Astrocyte of the spinal cord (primary cell): ENCODE results near the gene DNAI7.

Experiments
- DNase-seq: peaks from one replicate; pipeline ENCODE4 v3.0.0; 2011; ENCODE audit warnings: low read depth, low spot score
- H3K4me3 ChIP-seq: 2 replicates; pipeline ENCODE4 v1.5.1; 2011; ENCODE audit warnings: low read depth, mild to moderate bottlenecking, low read length, moderate library complexity
- CTCF ChIP-seq: IDR thresholded peaks from 2 replicates; pipeline ENCODE4 v1.5.1; 2012; ENCODE audit warnings: low read depth, mild to moderate bottlenecking, low read length, inconsistent platforms
- in situ Hi-C: cut with HindIII; loops from 2 replicates; pipeline ENCODE4 v1.10.0; 2017; ENCODE audit warnings: low sequenced_read_pairs

Gene DNAI7

GRCh38 chr12:25151476-25151875 is 43.5 kb downstream of the DNAI7 start:
- no peak overlapping the region for H3K4me3 ChIP-seq
- in situ Hi-C loops, result no loop called here
- DNase-seq, result peak; percentile 97

GRCh38 chr12:25146686-25147085 is 48.3 kb downstream of the DNAI7 start:
- H3K4me3 ChIP-seq, result no peak overlapping the region
- TF ChIP-seq CTCF, result no peak
- DNase-seq, result no peak
- in situ Hi-C loops, result no loop called here

More at GRCh38 chr12:25151476-25151875, 43.5 kb downstream of the DNAI7 start:
- TF ChIP-seq CTCF, result no peak

GRCh38 chr12:25135531-25136154 is 59.3 kb downstream of the DNAI7 start:
- H3K4me3 ChIP-seq, result no peak overlapping the region
- peak; percentile 27 for DNase-seq
- TF ChIP-seq CTCF, result no peak
- in situ Hi-C loops, result no loop called here

- DNase-seq, result no peak
- no peak for TF ChIP-seq CTCF
- in situ Hi-C loops, result no loop called here
- no peak overlapping the region for H3K4me3 ChIP-seq
Observed at GRCh38 chr12:25131270-25131669, 63.7 kb downstream of the DNAI7 start.

DNA sequence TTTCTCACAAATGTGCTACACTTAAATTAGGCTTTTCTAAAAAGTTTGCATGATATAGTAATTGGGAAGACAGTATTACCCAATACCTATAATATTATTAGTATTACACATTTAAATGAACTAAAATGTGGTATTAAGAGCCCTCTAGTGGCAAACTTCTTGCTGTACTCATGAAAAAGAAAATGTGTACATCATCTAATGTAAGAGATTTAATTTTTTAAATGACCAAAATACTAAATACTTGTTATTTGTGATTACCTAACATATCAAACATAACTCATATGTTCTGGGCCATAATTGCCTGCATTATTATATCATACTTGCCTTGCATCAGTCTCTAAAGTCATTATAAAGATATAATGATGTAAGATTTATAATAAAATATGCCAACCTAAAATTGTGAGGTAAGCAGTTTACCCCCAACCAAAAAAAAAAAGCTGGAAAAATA is 64.2 kb downstream of the DNAI7 start:
- no peak overlapping the region for H3K4me3 ChIP-seq
- peak; percentile 57 for TF ChIP-seq CTCF
- DNase-seq, result peak; percentile 65
- in situ Hi-C loops, result no loop called here

- no peak for TF ChIP-seq CTCF
- in situ Hi-C loops, result no loop called here
- no peak for DNase-seq
- no peak overlapping the region for H3K4me3 ChIP-seq
Observed at GRCh38 chr12:25126746-25127145, 68.2 kb downstream of the DNAI7 start.

- H3K4me3 ChIP-seq, result no peak overlapping the region
- no peak for TF ChIP-seq CTCF
- no peak for DNase-seq
- in situ Hi-C loops, result no loop called here
Observed at GRCh38 chr12:25126101-25126500, 68.9 kb downstream of the DNAI7 start.
